Measurements from ENCODE around the gene MIPOL1. TPM values are rescaled to one million over a fixed set of nuclear protein-coding genes. Genes with fewer than 3 reads are reported as not detected.
"Not testable (repeated sequence)": the region's sequence is repeated elsewhere in the genome, so short reads cannot be mapped to it uniquely, and the experiment has no call there.

MIPOL1 gene
- total RNA-seq, 1 experiment from 2014 or later: 18.7 TPM

- Mint-ChIP-seq H3K4me3 (ENCODE audit: unreplicated experiment) (no peak overlapping the region), H3K36me3 (ENCODE audit: insufficient read depth, unreplicated experiment) (peaks cover 31% of the 10 kb centered on the region), H3K4me1 (ENCODE audit: low read depth, unreplicated experiment) (no peaks in the 10 kb centered on the region), H3K9me3 (ENCODE audit: unreplicated experiment) (peaks cover 13% of the 10 kb centered on the region), H3K27ac (ENCODE audit: unreplicated experiment) (no peak overlapping the region), H3K27me3 (ENCODE audit: insufficient read depth, unreplicated experiment) (no peaks in the 10 kb centered on the region)
- intact Hi-C loops (cut with micrococcal nuclease; ENCODE audit: unreplicated experiment): no loop called here
- CTCF ChIA-PET: no interaction called here
- POLR2A ChIA-PET: no interaction called here
- H3K36me3 ChIP-seq (ENCODE audit: control insufficient read depth, insufficient read depth, low read length): no peaks in the 10 kb centered on the region
- peaks cover 8% of the 10 kb centered on the region; the same call in 1 of the 2 replicates for H3K9me3 ChIP-seq
- no peaks in the 10 kb centered on the region; the same call in 1 of the 2 replicates for H3K4me1 ChIP-seq
- no peak overlapping the region for H3K4me3 ChIP-seq (ENCODE audit: low read depth, low read length)
- TF ChIP-seq CTCF (IDR thresholded peaks at IDR 0.05; ENCODE audit: insufficient read depth in 1 of 2, low read depth in 1 of 2, low read length in 1 of 2, severe bottlenecking in 1 of 2, unreplicated experiment in 1 of 2): no peak
- no peaks in the 10 kb centered on the region for H3K27me3 ChIP-seq (replicated peaks; ENCODE audit: control insufficient read depth, insufficient read depth, low read length)
- no peak for DNase-seq
- BruUV-seq (replicated peaks): no TSS peak
Measured at GRCh38 chr14:37289688-37290087, 92.0 kb downstream of the MIPOL1 start.

GRCh38 chr14:37295262-37295661, 97.5 kb downstream of the MIPOL1 start:
- H3K36me3 ChIP-seq (ENCODE audit: control insufficient read depth, insufficient read depth, low read length); H3K27me3 Mint-ChIP-seq (ENCODE audit: insufficient read depth, unreplicated experiment); H3K4me3 Mint-ChIP-seq (ENCODE audit: unreplicated experiment); H3K27me3 ChIP-seq (replicated peaks; ENCODE audit: control insufficient read depth, insufficient read depth, low read length); H3K9me3 ChIP-seq; H3K4me1 ChIP-seq; H3K4me1 Mint-ChIP-seq (ENCODE audit: low read depth, unreplicated experiment); H3K27ac Mint-ChIP-seq (ENCODE audit: unreplicated experiment); intact Hi-C loops (cut with micrococcal nuclease; ENCODE audit: unreplicated experiment); BruUV-seq (replicated peaks); POLR2A ChIA-PET; H3K4me3 ChIP-seq (ENCODE audit: low read depth, low read length); DNase-seq; CTCF ChIA-PET: not testable (repeated sequence)
- peaks cover 24% of the 10 kb centered on the region for H3K36me3 Mint-ChIP-seq (ENCODE audit: insufficient read depth, unreplicated experiment)
- H3K9me3 Mint-ChIP-seq (ENCODE audit: unreplicated experiment): peaks cover 24% of the 10 kb centered on the region

- H3K36me3 Mint-ChIP-seq (ENCODE audit: insufficient read depth, unreplicated experiment): peaks cover 10% of the 10 kb centered on the region
- TF ChIP-seq CTCF (IDR thresholded peaks at IDR 0.05; ENCODE audit: insufficient read depth in 1 of 2, low read depth in 1 of 2, low read length in 1 of 2, severe bottlenecking in 1 of 2, unreplicated experiment in 1 of 2): no peak
- intact Hi-C loops (cut with micrococcal nuclease; ENCODE audit: unreplicated experiment): no loop called here
- peaks cover 10% of the 10 kb centered on the region for H3K9me3 Mint-ChIP-seq (ENCODE audit: unreplicated experiment)
- H3K4me3 Mint-ChIP-seq (ENCODE audit: unreplicated experiment): no peak overlapping the region
- Histone ChIP-seq H3K36me3 (ENCODE audit: control insufficient read depth, insufficient read depth, low read length) (no peaks in the 10 kb centered on the region), H3K27me3 (replicated peaks; ENCODE audit: control insufficient read depth, insufficient read depth, low read length) (no peaks in the 10 kb centered on the region), H3K4me3 (ENCODE audit: low read depth, low read length) (no peak overlapping the region), H3K4me1 (no peaks in the 10 kb centered on the region), H3K9me3 (no peaks in the 10 kb centered on the region)
- no TSS peak for BruUV-seq (replicated peaks)
- no peak for DNase-seq
- no peaks in the 10 kb centered on the region for H3K27me3 Mint-ChIP-seq (ENCODE audit: insufficient read depth, unreplicated experiment)
- ChIA-PET POLR2A (no interaction called here), CTCF (no interaction called here)
- no peak overlapping the region for H3K27ac Mint-ChIP-seq (ENCODE audit: unreplicated experiment)
- H3K4me1 Mint-ChIP-seq (ENCODE audit: low read depth, unreplicated experiment): peaks cover 9% of the 10 kb centered on the region
Measured at GRCh38 chr14:37311252-37311651, 113.5 kb downstream of the MIPOL1 start.

GRCh38 chr14:37318938-37319337, 121.2 kb downstream of the MIPOL1 start:
- no peaks in the 10 kb centered on the region for H3K36me3 Mint-ChIP-seq (ENCODE audit: insufficient read depth, unreplicated experiment)
- H3K27me3 Mint-ChIP-seq (ENCODE audit: insufficient read depth, unreplicated experiment): no peaks in the 10 kb centered on the region
- ChIA-PET CTCF (no interaction called here), POLR2A (no interaction called here)
- no peaks in the 10 kb centered on the region for H3K36me3 ChIP-seq (ENCODE audit: control insufficient read depth, insufficient read depth, low read length)
- no peak for DNase-seq
- H3K9me3 Mint-ChIP-seq (ENCODE audit: unreplicated experiment): peaks cover 10% of the 10 kb centered on the region
- no peak overlapping the region for H3K27ac Mint-ChIP-seq (ENCODE audit: unreplicated experiment)
- H3K4me3 Mint-ChIP-seq (ENCODE audit: unreplicated experiment): no peak overlapping the region
- no TSS peak for BruUV-seq (replicated peaks)
- H3K4me3 ChIP-seq (ENCODE audit: low read depth, low read length): no peak overlapping the region
- peaks cover 10% of the 10 kb centered on the region; the same call in 1 of the 2 replicates for H3K4me1 ChIP-seq
- no peak for TF ChIP-seq CTCF (IDR thresholded peaks at IDR 0.05; ENCODE audit: insufficient read depth in 1 of 2, low read depth in 1 of 2, low read length in 1 of 2, severe bottlenecking in 1 of 2, unreplicated experiment in 1 of 2)
- no peaks in the 10 kb centered on the region for H3K27me3 ChIP-seq (replicated peaks; ENCODE audit: control insufficient read depth, insufficient read depth, low read length)
- H3K9me3 ChIP-seq: peaks cover 3% of the 10 kb centered on the region
- intact Hi-C loops (cut with micrococcal nuclease; ENCODE audit: unreplicated experiment): no loop called here
- peaks cover 10% of the 10 kb centered on the region for H3K4me1 Mint-ChIP-seq (ENCODE audit: low read depth, unreplicated experiment)
